Purkinje cell (primary cell): ENCODE measurements around the gene SFXN2. TPM values are rescaled to one million over a fixed set of nuclear protein-coding genes. Genes with fewer than 3 reads are reported as not detected.

ENCODE experiments used
- polyA plus RNA-seq: library from polyadenylated mRNA; unstranded; fragments of >200 nt; fragmentation: Nextera tagmentation; gene quantifications from 2 replicates; pipeline ENCODE4 v1.2.1, GENCODE V29; 2014

Gene SFXN2, protein sequence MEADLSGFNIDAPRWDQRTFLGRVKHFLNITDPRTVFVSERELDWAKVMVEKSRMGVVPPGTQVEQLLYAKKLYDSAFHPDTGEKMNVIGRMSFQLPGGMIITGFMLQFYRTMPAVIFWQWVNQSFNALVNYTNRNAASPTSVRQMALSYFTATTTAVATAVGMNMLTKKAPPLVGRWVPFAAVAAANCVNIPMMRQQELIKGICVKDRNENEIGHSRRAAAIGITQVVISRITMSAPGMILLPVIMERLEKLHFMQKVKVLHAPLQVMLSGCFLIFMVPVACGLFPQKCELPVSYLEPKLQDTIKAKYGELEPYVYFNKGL
- 0.15 and 0.20 TPM in 2 replicates for polyA plus RNA-seq

DNA sequence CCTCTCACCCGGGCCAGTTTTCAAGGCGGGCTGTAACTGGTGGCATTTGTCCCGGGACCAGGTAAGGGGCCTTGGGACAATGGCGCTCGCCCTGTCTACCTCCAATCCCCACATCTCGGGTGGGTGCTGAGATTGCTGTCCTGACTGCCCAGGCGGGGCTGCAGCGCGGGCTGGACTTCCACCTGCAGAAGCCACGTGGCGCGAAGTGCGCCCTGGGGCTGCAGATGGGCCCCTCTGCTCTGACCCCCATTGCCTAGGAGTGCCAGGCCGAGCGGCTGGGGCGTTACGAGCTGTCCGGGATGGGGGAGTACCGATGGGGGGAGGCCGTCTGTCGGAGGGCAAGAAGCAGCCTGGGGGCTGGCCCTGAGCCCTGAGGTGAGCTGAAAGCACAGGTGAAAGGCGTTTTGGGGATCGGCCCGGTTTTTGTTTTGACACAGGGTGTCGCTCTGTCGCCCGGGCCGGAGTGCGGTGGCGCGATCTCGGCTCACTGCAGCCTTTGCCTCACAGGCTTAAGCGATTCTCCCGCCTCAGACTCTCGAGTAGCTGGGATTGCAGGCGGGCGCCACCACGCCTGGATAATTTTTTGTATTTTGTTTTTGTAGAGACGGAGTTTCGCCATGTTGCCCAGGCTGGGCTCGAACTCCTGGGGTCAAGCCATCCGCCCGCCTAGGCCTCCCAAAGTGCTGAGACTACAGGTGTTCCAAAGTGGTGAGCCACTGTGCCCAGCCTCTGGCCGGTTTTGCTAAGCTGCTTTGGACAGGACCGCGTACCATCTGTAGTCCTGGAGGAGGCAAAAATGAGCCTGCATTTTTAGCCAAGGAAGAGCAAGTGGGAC is at the start of gene SFXN2:
SFXN2 (plus strand) TSS at position 16 of the 835 bp plus-strand sequence. CDS start 12,001 bp downstream, outside the sequence.

DNA sequence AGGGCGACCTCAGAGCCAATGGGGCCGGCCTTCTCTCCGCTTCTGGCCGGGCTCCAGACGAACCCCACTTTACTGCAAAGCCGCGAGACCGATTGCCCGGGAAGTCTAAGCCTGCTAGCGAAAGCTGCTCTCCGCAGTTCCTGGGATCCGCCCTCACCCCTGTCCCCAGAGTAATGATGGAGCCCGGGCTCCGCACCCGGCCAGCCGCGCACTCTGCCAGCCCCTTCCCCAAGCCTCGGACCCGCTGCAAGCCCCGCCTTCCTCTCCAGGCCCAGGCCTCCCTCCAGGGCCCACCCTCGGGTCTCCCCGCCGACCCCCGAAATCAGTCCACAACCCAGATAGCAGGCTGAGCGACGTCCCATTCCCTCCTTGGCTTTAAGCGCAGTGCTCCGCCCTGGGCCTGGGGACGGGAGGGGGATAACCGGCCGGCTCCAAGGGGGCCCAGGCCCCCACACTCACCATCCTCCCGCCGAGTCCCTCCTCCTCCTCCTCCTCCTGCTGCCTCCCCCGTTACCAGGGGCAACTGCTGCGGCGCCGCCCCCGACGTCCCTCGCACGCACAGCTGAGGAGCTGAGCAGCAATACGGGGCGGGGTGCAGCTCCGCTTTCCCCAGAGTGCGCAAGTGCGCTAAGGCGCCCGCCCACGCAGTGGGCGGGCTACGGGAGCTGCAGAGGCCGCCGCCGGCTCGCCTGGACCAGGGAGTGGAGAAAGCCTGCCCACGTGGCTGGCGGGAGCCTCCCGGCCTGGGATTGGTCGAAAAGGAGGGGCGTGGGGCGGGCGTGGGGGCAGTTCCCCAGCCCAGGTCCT is 419 bp upstream of the SFXN2 start, which contains the start of gene ARL3:
ARL3 (minus strand) TSS at position 584 of the 807 bp plus-strand sequence; CDS start at position 462, 122 bp downstream.

DNA sequence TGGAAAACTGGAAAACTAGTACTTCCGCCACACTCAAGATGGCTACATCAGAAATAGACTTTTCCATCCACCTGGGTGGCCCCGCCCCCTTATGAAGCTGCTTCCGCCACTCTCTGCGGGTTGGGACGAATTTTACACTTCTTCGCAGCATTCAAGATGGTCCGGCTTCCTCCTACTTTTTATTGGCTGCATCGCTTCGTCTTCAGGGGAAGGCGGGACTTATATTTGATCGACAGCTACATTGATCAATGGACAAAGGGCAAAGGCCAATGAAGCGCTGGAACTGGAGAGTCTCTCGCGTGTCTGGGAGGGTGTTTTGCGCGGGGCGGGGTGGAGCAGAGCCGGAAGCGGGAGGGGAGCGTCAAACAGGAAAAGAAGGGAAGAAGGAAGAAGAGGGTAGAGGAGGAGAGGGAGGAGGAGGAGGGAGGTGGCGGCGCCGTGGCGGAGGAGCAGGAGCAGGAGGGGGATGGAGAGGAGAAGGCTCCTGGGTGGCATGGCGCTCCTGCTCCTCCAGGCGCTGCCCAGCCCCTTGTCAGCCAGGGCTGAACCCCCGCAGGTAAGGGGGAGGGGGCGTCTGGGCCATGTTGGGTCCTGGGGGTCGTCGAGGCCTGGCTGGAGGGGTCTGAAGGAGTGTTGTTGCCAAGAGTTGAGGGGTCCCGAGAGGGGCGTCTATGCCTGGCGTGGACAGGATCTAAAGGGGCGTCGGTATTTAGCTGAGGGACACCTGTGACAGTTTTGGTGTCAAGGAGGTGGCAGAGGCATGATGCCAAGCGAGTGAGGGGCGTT is 29.3 kb downstream of the SFXN2 start, which contains the start of gene WBP1L:
WBP1L (plus strand) TSS at position 361 of the 786 bp plus-strand sequence; CDS start at position 467, 106 bp downstream.

Other genes starting within 250 kb of the SFXN2 start
- 94.0 and 138 TPM in 2 replicates for gene ACTR1A, start 211.9 kb upstream of the SFXN2 start, polyA plus RNA-seq
- 0.47 and 0.94 TPM in 2 replicates for gene SUFU, start 210.7 kb upstream of the SFXN2 start, polyA plus RNA-seq
- gene TRIM8, start 70.2 kb upstream of the SFXN2 start, polyA plus RNA-seq = 25.4 and 27.6 TPM in 2 replicates
- 49.8 and 50.7 TPM in 2 replicates for gene ARL3, start 239 bp upstream of the SFXN2 start, polyA plus RNA-seq
- gene WBP1L, start 29.3 kb downstream of the SFXN2 start, polyA plus RNA-seq = 6.7 and 7.3 TPM in 2 replicates
- gene CYP17A1, start 122.8 kb downstream of the SFXN2 start, polyA plus RNA-seq = not detected in 2 replicates
- gene BORCS7, start 139.6 kb downstream of the SFXN2 start, polyA plus RNA-seq = 91.2 and 93.4 TPM in 2 replicates
- gene AS3MT, start 154.8 kb downstream of the SFXN2 start, polyA plus RNA-seq = 0.59 and 7.1 TPM in 2 replicates
- 5.9 and 6.3 TPM in 2 replicates for gene CNNM2, start 203.7 kb downstream of the SFXN2 start, polyA plus RNA-seq